IPS DF 6.9 (cell line): ENCODE data around the gene EML6.

Source experiments
- DNase-seq: peaks from one replicate; pipeline ENCODE4 v3.0.0-alpha.2; 2013; ENCODE audit warnings: low read depth, low spot score
- H3K27ac ChIP-seq: one replicate; pipeline ENCODE4 v1.5.1; 2013; ENCODE audit warnings: low read length, control low read depth
- H3K27me3 ChIP-seq: 2 replicates; pipeline ENCODE4 v1.6.1; 2013; ENCODE audit warnings: mild to moderate bottlenecking, low read length; ENCODE audit not compliant: control insufficient read depth, insufficient read depth
- H3K36me3 ChIP-seq: 2 replicates; pipeline ENCODE4 v1.6.1; 2013; ENCODE audit warnings: low read length; ENCODE audit not compliant: control insufficient read depth, insufficient read depth
- H3K4me1 ChIP-seq: 2 replicates; pipeline ENCODE4 v1.6.1; 2013; ENCODE audit warnings: low read length; ENCODE audit not compliant: control insufficient read depth, insufficient read depth
- H3K4me3 ChIP-seq: 2 replicates; pipeline ENCODE4 v1.5.1; 2013; ENCODE audit warnings: mild to moderate bottlenecking, low read length
- H3K9me3 ChIP-seq: 2 replicates; pipeline ENCODE4 v1.6.1; 2013; ENCODE audit warnings: low read length, inconsistent platforms; ENCODE audit not compliant: control insufficient read depth, insufficient read depth
- WGBS: extraction: QIAGEN DNeasy Blood & Tissue Kit; methylation state at CpG from one replicate; pipeline ENCODE4 v1.1.7; 2013; ENCODE audit warnings: mixed read lengths, missing lambda C conversion rate; ENCODE audit not compliant: insufficient read length, insufficient coverage; 5-methylcytosine and 5-hydroxymethylcytosine counted together

EML6 gene

DNA sequence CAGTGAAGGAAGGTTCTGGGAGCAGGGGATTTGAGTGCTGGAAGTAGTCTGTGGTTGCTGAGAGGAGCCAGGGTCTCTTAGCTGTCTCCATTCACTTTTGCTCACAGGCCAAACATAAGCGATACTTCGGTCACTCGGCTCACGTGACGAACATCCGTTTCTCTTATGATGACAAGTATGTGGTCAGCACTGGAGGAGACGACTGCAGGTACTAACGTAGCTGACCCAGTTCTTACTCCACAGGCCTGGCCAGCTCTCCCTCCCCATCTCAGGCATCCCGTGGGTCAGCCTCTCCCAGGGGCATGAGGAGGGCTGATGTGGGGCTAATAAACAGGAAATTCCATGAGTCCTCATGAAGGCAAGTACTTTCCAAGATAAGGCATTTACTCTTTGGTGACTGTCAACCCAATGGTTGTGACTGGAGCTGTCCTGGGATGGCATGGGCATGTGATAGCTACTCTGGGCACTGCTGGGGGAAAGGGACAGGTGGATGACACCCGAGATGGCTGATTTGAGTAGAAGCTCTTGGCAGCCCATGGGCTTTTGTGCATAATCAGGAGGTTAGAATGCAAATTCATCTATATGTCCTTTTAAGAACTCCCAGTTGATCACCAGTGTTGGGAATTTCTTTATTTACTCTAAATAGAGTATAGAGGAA lies 245.2 kb downstream of the EML6 start:
- no peaks in the 10 kb centered on the region; the same call in 1 of the 2 replicates for H3K36me3 ChIP-seq
- no peaks in the 10 kb centered on the region for H3K27me3 ChIP-seq
- DNase-seq: no peak
- no peak overlapping the region for H3K27ac ChIP-seq
- H3K9me3 ChIP-seq: no peaks in the 10 kb centered on the region
- no CpG with 5 or more reads among the region's 10 CpGs for WGBS
- no peak overlapping the region for H3K4me3 ChIP-seq
- peaks cover 2% of the 10 kb centered on the region for H3K4me1 ChIP-seq

DNA sequence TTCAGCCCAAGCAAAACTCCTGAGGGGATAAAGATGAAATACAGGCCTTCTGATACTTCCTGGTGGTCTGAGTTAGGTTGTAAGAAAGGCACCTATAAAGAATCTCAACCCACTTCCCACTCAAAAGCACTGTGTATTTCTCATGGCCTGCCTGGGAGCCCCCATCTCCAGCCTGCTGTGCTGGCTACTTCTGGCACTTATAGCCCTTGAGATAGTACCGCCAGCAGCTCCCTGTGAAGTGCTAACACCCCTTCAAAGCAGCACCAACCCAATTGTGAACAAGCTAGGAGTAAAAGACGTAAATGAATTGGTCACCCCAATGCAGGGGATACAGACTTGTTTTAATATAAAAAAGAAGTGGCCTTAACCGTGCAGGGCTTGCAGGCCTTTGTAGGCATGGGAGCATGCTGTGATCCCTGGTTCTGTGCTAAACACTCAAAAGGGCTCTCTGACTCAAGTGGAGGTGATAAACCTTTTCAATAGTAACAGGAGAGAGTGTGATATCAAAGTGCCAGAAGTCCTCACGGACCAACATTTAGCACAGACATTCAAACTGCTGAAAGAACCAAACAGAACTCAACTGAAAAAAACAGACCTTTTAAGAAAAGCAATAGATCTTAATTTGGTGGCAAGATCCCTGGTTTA lies 246.0 kb downstream of the EML6 start:
- Histone ChIP-seq H3K27me3 (no peaks in the 10 kb centered on the region), H3K36me3 (no peaks in the 10 kb centered on the region; the same call in 1 of the 2 replicates), H3K4me3 (no peak overlapping the region), H3K4me1 (peaks cover 2% of the 10 kb centered on the region), H3K27ac (no peak overlapping the region), H3K9me3 (no peaks in the 10 kb centered on the region)
- DNase-seq: no peak
- WGBS: no CpG with 5 or more reads among the region's 4 CpGs

DNA sequence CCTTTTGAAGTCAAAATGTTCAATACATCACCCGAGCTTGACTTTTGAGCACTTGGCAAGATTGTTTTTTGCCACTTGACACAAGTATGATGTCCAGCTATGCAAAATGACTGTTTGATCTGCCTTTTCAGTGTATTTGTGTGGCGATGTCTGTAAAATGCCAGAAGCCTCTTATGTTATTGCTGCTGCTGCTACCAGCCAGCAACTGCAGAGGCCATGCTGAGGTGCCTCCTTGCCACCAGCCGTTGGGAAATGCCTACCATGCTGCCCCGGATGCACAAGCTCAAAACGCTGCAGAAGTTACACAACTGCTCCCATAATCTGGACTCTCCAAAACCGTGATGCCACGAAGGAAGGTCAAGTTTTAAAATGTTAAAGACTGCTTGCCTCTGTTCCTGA lies 246.5 kb downstream of the EML6 start:
- Histone ChIP-seq H3K4me1 (peaks cover 2% of the 10 kb centered on the region), H3K4me3 (no peak overlapping the region), H3K27ac (no peak overlapping the region), H3K9me3 (no peaks in the 10 kb centered on the region), H3K36me3 (no peaks in the 10 kb centered on the region; the same call in 1 of the 2 replicates), H3K27me3 (no peaks in the 10 kb centered on the region)
- no CpG with 5 or more reads among the region's 7 CpGs for WGBS
- DNase-seq: no peak

DNA sequence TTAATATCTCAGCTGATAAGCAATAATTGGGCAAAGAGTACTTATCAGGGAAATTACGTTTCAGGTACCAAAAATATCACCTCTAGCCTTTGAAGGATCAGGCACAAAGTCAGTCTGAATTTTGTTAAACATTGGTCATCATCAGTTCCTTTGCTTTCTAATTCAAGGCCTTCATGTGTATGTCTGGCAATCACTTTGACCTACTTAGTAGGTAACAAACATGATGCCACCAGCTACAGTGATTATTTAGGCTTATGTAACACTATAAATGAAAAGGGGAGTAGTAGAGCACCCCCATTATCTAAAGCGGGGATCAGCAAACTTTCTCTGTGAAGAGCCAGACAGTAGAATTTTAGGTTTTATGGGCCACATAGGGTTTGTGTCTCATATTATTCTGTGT lies 251.7 kb downstream of the EML6 start:
- Histone ChIP-seq H3K27ac (no peak overlapping the region), H3K27me3 (no peaks in the 10 kb centered on the region), H3K4me1 (no peaks in the 10 kb centered on the region), H3K36me3 (no peaks in the 10 kb centered on the region; the same call in 1 of the 2 replicates), H3K9me3 (no peaks in the 10 kb centered on the region), H3K4me3 (no peak overlapping the region)
- no CpG with 5 or more reads among the region's 2 CpGs for WGBS
- DNase-seq: no peak

DNA sequence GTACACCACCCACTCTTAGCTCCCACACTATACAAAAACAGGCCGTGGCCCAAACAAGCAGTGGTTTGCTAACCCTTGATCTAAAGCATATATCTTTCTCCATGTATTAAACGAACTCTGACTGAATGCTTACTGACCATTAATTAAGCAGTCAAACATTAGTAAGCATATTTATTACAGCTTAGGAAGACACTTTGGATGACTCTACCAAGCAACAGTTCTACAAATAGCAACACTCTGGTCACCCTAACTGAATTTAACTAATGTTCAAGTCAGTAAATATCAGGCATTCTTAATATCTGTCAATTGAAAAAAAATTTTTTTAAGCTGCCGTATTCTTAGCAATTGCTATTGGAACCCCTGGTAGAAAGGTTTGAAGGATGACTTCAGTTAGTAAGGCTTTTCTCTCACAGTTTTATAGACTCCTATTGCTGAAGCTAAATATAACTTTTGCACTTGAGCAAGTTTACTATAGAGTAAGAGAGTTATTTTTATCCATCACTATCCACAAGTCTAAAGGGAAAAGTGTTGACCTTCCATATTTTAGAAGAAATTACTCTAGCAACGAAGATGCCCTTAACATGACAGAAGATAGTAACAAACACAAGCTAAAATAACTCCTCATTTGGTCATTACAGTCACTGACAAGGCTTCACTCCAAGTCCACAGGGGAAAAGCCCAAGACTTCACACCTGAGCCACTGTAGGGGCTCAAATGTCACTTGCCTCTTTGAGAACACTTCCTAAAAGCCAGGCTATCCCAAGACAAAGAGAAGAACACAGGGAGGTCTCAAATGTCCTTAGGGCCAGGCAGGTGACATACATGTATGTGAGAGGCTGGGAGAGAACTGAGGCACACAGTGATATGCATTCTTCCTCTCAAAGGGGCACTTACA lies 252.4 kb downstream of the EML6 start:
- H3K9me3 ChIP-seq: no peaks in the 10 kb centered on the region
- no peak overlapping the region for H3K27ac ChIP-seq
- H3K27me3 ChIP-seq: no peaks in the 10 kb centered on the region
- H3K4me1 ChIP-seq: no peaks in the 10 kb centered on the region
- WGBS: no CpG with 5 or more reads among the region's 4 CpGs
- H3K36me3 ChIP-seq: no peaks in the 10 kb centered on the region; the same call in 1 of the 2 replicates
- no peak for DNase-seq
- H3K4me3 ChIP-seq: no peak overlapping the region

DNA sequence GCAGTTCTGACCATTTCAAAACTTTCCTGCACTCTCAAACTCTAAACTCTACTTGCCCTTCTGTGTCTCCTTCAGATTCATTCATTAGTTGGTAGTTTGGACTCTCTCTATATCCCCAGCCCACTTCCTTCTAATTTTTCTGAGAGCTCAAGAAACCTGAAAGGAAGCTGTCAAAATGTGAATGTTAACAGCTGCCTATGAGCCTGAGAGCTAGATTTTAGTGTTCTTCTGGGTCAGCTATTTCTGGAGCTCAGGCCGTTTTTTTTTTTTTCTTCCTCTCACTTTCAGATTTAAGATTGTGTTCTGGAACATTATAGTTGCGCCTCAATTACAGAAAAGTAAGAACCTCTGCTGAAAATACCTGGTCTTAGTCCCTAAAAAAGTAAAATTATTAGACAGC lies 253.7 kb downstream of the EML6 start:
- no peak for DNase-seq
- H3K27ac ChIP-seq: no peak overlapping the region
- no peaks in the 10 kb centered on the region for H3K27me3 ChIP-seq
- H3K4me1 ChIP-seq: no peaks in the 10 kb centered on the region
- no peaks in the 10 kb centered on the region for H3K36me3 ChIP-seq
- no peak overlapping the region for H3K4me3 ChIP-seq
- no CpG with 5 or more reads among the region's 2 CpGs for WGBS
- no peaks in the 10 kb centered on the region for H3K9me3 ChIP-seq

DNA sequence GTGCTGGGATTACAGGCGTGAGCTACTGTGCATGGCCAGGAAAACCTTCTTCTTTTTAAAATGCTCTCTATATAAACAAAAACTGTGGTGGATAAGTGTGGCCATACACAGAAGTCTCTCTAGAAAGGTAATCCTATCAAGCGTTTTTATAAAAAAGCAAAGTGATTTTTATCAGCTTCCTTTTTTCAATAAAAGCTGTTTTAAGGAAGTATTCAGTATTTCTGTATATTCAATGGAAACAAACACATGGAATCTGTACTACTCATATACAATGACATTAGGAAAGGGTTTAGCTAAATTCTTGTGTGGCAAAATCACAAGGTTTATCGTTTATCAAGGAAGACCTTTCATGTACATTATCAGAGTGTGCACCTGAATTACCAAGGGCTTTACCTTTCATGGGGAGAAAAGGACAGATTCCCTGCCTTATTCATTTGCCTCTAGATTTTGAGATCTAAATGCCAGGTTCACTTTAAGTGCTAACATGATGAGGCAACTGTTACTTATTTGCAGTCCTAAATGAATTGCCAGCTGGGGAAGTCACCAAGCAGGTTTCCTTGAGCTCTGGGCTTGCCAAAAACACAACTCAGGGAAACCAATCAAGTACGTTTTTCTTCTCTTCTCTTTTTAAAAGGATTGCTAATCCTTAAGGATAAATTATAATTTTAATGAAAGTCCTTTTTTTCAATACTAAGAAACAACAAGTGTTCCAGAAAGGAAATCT lies 256.0 kb downstream of the EML6 start:
- DNase-seq: no peak
- Histone ChIP-seq H3K36me3 (no peaks in the 10 kb centered on the region), H3K27ac (no peak overlapping the region), H3K27me3 (no peaks in the 10 kb centered on the region), H3K4me1 (no peaks in the 10 kb centered on the region), H3K9me3 (no peaks in the 10 kb centered on the region), H3K4me3 (no peak overlapping the region)
- no CpG with 5 or more reads among the region's 4 CpGs for WGBS

DNA sequence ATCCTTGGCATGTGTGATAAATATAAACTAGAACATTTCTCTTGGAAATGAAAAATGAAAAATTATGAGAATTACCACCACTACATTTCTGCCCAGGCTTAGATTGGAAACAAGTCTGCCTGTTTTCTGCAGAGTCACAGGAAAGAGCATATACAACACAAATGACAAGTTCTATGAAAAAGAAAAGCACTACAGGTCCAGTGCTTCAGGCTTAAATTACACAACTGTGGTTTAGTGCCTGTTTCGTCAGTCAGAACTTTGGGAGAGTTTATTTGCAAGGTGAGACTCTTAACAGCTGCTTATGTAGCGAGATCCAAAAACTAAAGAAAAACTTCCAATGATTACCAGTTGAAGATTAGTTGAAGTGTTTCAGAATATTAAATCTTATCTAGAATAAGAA lies 257.9 kb downstream of the EML6 start:
- Histone ChIP-seq H3K4me1 (no peaks in the 10 kb centered on the region), H3K27me3 (no peaks in the 10 kb centered on the region), H3K36me3 (no peaks in the 10 kb centered on the region), H3K9me3 (no peaks in the 10 kb centered on the region), H3K4me3 (no peak overlapping the region), H3K27ac (no peak overlapping the region)
- DNase-seq: no peak
- no CpG with 5 or more reads among the region's 2 CpGs for WGBS

DNA sequence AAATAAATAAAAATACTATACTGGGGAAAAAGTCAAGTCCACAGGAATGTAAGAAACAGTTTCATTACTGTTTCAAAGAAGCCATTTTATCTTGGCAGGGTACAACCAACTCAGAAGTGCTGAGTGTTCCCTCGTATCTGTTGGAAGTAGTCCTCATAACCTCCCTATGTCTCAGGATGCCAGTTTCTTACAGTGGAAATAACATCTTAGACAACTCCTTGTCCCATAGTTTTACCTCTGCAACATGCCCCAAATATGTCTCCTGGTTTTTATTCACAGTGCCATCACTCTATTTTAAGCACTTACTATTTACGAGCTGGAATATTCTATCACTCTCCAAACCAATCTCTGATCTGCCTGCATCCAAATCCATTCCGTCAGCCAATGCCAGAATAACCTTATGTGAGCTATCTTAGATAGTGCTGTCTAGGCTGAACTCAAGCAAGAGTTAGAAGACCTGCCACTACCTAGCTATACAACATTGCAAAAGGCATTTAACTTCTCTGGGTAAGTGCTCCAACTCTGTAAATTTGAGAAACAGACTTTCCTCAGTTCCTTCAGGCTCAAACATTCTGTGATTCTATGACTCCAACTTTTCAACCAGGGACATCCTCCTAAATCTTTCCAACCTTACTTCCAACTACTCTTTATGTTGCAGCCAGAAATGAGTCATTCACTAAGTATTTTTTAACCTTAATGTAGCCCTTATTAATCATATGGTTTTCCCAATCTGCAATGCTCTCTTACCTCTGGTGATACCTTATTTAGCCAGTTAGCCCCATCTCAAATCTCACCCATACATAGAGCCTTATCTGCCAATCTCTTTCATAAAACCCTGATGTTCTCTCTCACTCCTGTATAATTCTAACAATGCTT lies 260.1 kb downstream of the EML6 start:
- Histone ChIP-seq H3K27me3 (no peaks in the 10 kb centered on the region), H3K36me3 (no peaks in the 10 kb centered on the region), H3K4me1 (no peaks in the 10 kb centered on the region), H3K9me3 (no peaks in the 10 kb centered on the region), H3K27ac (no peak overlapping the region), H3K4me3 (no peak overlapping the region)
- DNase-seq: no peak
- no CpG with 5 or more reads among the region's 3 CpGs for WGBS
